Naive B cell (primary cell): ENCODE results near the gene SCNN1A. TPM values are rescaled to one million over a fixed set of nuclear protein-coding genes. Genes with fewer than 3 reads are reported as not detected.
A peak's percentile ranks its signal among the peaks of the same experiment; 100 is the strongest.

Experiments used
- ATAC-seq, 2 donors: fragments of 150-1000 bp; cut with Tn5 transposase; 2 replicates each; pipeline ENCODE4 v1.10.0; 2021; ENCODE audit warnings: low read depth in 2 of 2, mild to moderate bottlenecking in 2 of 2, moderate library complexity in 2 of 2
- DNase-seq: peaks from one replicate; pipeline ENCODE4 v3.0.0; 2022
- H3K27ac Mint-ChIP-seq, 6 donors: one replicate each; pipeline ENCODE4 v1.8.0; 2020 to 2022; ENCODE audit warnings: mild to moderate bottlenecking in 6 of 6, mixed read lengths in 6 of 6, moderate library complexity in 5 of 6, inconsistent platforms in 2 of 6
- H3K27me3 Mint-ChIP-seq, 3 donors: one replicate each; pipeline ENCODE4 v1.8.0; 2021 to 2022; ENCODE audit warnings: mixed read lengths in 3 of 3, mild to moderate bottlenecking in 1 of 3
- H3K36me3 Mint-ChIP-seq, 2 donors: one replicate each; pipeline ENCODE4 v1.8.0; 2020 to 2022; ENCODE audit warnings: mixed read lengths in 2 of 2, inconsistent platforms in 1 of 2, mild to moderate bottlenecking in 1 of 2
- H3K4me1 Mint-ChIP-seq, 3 donors: one replicate each; pipeline ENCODE4 v1.8.0; 2020 to 2022; ENCODE audit warnings: mixed read lengths in 3 of 3, inconsistent platforms in 1 of 3, mild to moderate bottlenecking in 1 of 3, moderate library complexity in 1 of 3
- H3K4me3 Mint-ChIP-seq, 8 donors: one replicate each; pipeline ENCODE4 v1.8.0; 2020 to 2022; ENCODE audit warnings: mild to moderate bottlenecking in 8 of 8, mixed read lengths in 8 of 8, moderate library complexity in 8 of 8, inconsistent platforms in 2 of 8
- H3K9me3 Mint-ChIP-seq, 7 donors: one replicate each; pipeline ENCODE4 v1.8.0; 2020 to 2022; ENCODE audit warnings: mixed read lengths in 7 of 7, mild to moderate bottlenecking in 5 of 7, inconsistent platforms in 2 of 7, moderate library complexity in 1 of 7
- polyA plus RNA-seq, 6 donors: library from polyadenylated mRNA; unstranded; fragments of 300-500 nt; fragmentation: Illumina TruSeq; gene quantifications; one replicate each; pipeline ENCODE4 v1.2.3, GENCODE V29; 2021; ENCODE audit warnings: low read depth in 6 of 6

SCNN1A gene
- polyA plus RNA-seq, 6 donors from 2014 or later, result not detected

DNA sequence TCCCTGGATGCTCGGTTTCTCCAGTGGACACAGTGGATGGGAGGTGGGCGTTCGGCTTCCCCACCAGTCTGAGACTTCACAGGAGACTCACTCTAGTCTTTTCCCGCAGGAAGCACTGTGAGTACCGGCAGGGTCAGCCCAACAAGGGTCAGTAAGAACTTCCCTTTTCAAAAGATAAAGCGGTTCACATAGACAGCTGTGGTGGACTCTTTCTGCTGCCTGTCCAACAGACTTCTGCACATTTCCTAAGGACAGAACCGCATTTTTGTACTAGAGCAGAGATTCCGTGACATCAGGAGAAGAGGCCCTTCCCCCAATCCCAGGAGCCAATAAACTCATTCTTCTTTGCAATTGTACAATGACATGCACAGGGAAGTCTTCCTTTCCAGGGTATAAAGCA is 19.0 kb upstream of the SCNN1A start:
- H3K36me3 Mint-ChIP-seq, result no peaks in the 10 kb centered on the region
- H3K27me3 Mint-ChIP-seq, result peaks cover 4 to 8% (median 5%) of the 10 kb centered on the region in 3 donors
- DNase-seq, result no peak

DNA sequence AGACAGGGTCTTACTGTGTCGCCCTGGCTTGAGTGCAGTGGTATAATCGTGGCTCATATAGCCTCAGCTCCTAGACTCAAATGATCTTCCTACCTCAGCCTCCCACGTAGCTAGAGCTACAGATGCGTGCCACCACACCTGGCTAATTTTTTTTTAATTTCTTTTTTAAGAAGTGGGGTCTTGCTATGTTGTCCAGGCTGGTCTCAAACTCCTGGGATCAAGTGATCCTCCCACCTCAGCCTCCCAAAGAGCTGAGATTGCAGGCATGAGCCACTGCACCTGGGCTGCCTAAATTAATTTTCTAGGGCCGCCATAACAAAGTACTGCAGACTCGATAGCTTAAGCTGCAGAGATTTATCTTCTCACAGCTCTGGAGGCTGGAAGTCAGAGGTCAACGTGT is 17.7 kb upstream of the SCNN1A start:
- DNase-seq (no peak), ATAC-seq (no peak)
- Mint-ChIP-seq H3K4me1 (peaks cover 0 to 2% (median 0%) of the 10 kb centered on the region in 3 donors), H3K27ac (no peak overlapping the region), H3K4me3 (no peak overlapping the region), H3K36me3 (no peaks in the 10 kb centered on the region), H3K27me3 (peaks cover 12 to 20% (median 15%) of the 10 kb centered on the region in 3 donors), H3K9me3 (no peaks in the 10 kb centered on the region)

More for the DNA sequence above, 19.0 kb upstream of the SCNN1A start:
- Mint-ChIP-seq H3K4me1 (peaks cover 0 to 2% (median 0%) of the 10 kb centered on the region in 3 donors), H3K4me3 (no peak overlapping the region), H3K27ac (no peak overlapping the region), H3K9me3 (no peaks in the 10 kb centered on the region)
- ATAC-seq, result no peak

GRCh38 chr12:6392504-6392903 is 17.1 kb upstream of the SCNN1A start:
- no peak overlapping the region for H3K27ac Mint-ChIP-seq
- H3K27me3 Mint-ChIP-seq, result peaks cover 15 to 26% (median 19%) of the 10 kb centered on the region in 3 donors
- no peak for DNase-seq
- H3K4me3 Mint-ChIP-seq, result no peak overlapping the region
- peaks cover 0 to 2% (median 0%) of the 10 kb centered on the region in 3 donors for H3K4me1 Mint-ChIP-seq
- no peak for ATAC-seq
- no peaks in the 10 kb centered on the region for H3K9me3 Mint-ChIP-seq
- no peaks in the 10 kb centered on the region for H3K36me3 Mint-ChIP-seq

DNA sequence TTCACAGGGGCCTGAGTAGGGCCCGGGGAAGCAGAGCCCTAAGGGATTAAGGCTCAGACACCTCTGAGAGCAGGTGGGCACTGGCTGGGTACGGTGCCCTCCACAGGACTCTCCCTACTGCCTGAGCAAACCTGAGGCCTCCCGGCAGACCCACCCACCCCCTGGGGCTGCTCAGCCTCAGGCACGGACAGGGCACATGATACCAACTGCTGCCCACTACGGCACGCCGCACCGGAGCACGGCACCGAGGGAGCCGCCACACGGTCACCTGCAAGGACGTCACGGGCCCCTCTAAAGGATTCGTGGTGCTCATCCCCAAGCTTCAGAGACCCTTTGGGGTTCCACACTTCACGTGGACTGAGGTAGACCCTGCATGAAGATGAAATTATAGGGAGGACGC is 15.7 kb upstream of the SCNN1A start:
- DNase-seq, result no peak
- H3K4me1 Mint-ChIP-seq, result peaks cover 0 to 2% (median 0%) of the 10 kb centered on the region in 3 donors
- H3K27ac Mint-ChIP-seq, result peak overlapping the region in 1 of 6 donors; percentile 81
- ATAC-seq, result no peak
- peaks cover 17 to 27% (median 24%) of the 10 kb centered on the region in 3 donors for H3K27me3 Mint-ChIP-seq
- H3K4me3 Mint-ChIP-seq, result no peak overlapping the region
- H3K36me3 Mint-ChIP-seq, result no peaks in the 10 kb centered on the region
- H3K9me3 Mint-ChIP-seq, result no peaks in the 10 kb centered on the region

GRCh38 chr12:6390084-6390799 is 14.9 kb upstream of the SCNN1A start:
- no peak for DNase-seq
- no peaks in the 10 kb centered on the region for H3K36me3 Mint-ChIP-seq
- H3K27me3 Mint-ChIP-seq, result peaks cover 15 to 29% (median 28%) of the 10 kb centered on the region in 3 donors
- peak overlapping the region in 1 of 6 donors; percentile 11 for H3K27ac Mint-ChIP-seq
- H3K4me3 Mint-ChIP-seq, result no peak overlapping the region
- peaks cover 0 to 2% (median 0%) of the 10 kb centered on the region in 3 donors for H3K4me1 Mint-ChIP-seq
- no peak for ATAC-seq
- no peaks in the 10 kb centered on the region for H3K9me3 Mint-ChIP-seq

DNA sequence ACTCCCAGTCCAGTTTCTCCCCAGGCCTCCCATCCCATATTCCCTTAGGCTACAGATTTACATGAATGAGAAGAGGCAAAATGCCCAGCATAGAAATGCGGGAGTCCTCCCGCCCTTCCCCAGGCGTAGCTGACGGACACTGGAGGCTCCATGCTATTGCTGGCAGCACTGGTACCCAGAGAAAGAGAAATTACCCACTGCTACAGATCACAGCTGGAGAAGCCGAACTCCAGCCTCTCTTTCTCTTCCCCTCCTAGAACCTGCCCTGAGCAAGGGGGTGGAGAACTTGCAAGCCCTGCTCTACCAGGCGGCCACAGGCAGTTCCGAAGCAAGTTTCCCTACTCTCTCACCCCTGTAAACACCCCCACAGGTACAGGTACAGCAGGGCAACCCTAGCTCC is 12.2 kb upstream of the SCNN1A start:
- ATAC-seq (no peak), DNase-seq (no peak)
- Mint-ChIP-seq H3K9me3 (no peaks in the 10 kb centered on the region), H3K4me1 (peaks cover 0 to 4% (median 2%) of the 10 kb centered on the region in 3 donors), H3K27ac (no peak overlapping the region), H3K36me3 (no peaks in the 10 kb centered on the region), H3K27me3 (peaks cover 21 to 49% (median 48%) of the 10 kb centered on the region in 3 donors), H3K4me3 (no peak overlapping the region)

- ATAC-seq, result no peak
- no peak overlapping the region for H3K4me3 Mint-ChIP-seq
- no peak for DNase-seq
- H3K9me3 Mint-ChIP-seq, result no peaks in the 10 kb centered on the region
- H3K4me1 Mint-ChIP-seq, result peaks cover 0 to 4% (median 2%) of the 10 kb centered on the region in 3 donors
- no peak overlapping the region for H3K27ac Mint-ChIP-seq
- peaks cover 29 to 60% (median 59%) of the 10 kb centered on the region in 3 donors for H3K27me3 Mint-ChIP-seq
- no peaks in the 10 kb centered on the region for H3K36me3 Mint-ChIP-seq
Measured at GRCh38 chr12:6386491-6386890, 11.1 kb upstream of the SCNN1A start.

DNA sequence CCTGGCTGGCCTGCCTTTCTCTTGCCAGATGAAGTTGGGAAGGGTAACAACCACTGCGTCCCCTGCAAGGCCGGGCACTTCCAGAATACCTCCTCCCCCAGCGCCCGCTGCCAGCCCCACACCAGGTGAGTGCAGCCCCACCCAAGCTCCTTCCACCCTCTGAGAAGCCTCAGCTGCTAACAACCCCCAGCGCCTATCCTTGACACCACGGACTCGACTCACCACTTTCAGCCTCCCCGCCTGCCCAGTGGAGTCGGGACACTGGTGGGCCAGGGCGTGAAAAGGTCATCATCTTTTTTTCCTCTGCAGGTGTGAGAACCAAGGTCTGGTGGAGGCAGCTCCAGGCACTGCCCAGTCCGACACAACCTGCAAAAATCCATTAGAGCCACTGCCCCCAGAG is 10.7 kb upstream of the SCNN1A start:
- H3K27ac Mint-ChIP-seq, result no peak overlapping the region
- DNase-seq (no peak), ATAC-seq (no peak)
- H3K4me1 Mint-ChIP-seq, result peaks cover 0 to 4% (median 2%) of the 10 kb centered on the region in 3 donors
- no peaks in the 10 kb centered on the region for H3K36me3 Mint-ChIP-seq
- H3K9me3 Mint-ChIP-seq, result no peaks in the 10 kb centered on the region
- peak overlapping the region in 1 of 8 donors; percentile 10 for H3K4me3 Mint-ChIP-seq
- H3K27me3 Mint-ChIP-seq, result peaks cover 34 to 64% (median 63%) of the 10 kb centered on the region in 3 donors

DNA sequence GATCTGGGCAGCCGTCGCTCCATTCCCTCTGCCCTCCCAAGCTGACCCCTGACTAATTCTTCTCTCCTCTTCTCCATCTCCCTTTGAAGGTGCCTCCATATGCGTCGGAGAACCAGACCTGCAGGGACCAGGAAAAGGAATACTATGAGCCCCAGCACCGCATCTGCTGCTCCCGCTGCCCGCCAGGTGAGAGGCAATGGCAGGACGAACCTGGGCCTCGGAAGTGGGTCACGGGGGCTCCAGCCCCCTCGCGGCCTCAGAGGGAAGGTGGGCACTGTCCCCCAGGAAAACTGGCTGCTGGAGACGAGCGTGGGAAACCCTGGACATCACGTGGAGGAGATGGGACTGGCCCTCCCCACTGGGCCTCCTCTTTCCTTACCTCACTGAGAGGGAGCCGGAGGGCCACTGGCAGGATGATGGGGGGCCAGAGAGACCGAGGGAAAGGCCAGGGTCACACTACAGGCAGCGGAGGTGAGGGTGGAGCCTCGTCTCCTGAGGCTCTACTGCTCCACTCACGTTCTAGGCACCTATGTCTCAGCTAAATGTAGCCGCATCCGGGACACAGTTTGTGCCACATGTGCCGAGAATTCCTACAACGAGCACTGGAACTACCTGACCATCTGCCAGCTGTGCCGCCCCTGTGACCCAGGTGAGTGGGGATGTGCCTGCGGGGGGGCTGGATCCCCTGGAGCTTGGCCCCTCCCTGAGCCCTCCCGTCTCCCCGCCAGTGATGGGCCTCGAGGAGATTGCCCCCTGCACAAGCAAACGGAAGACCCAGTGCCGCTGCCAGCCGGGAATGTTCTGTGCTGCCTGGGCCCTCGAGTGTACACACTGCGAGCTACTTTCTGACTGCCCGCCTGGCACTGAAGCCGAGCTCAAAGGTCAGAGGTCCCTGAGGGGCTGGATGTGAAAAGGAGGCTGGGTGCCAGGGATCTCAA is 9.4 kb upstream of the SCNN1A start:
- ATAC-seq, result no peak
- no peak for DNase-seq
- peaks cover 0 to 4% (median 1%) of the 10 kb centered on the region in 3 donors for H3K4me1 Mint-ChIP-seq
- H3K27me3 Mint-ChIP-seq, result peaks cover 42 to 72% (median 72%) of the 10 kb centered on the region in 3 donors
- no peaks in the 10 kb centered on the region for H3K9me3 Mint-ChIP-seq
- no peak overlapping the region for H3K27ac Mint-ChIP-seq
- H3K4me3 Mint-ChIP-seq, result peak overlapping the region in 6 of 8 donors; percentile 13 to 81 (median 44)
- no peaks in the 10 kb centered on the region for H3K36me3 Mint-ChIP-seq

DNA sequence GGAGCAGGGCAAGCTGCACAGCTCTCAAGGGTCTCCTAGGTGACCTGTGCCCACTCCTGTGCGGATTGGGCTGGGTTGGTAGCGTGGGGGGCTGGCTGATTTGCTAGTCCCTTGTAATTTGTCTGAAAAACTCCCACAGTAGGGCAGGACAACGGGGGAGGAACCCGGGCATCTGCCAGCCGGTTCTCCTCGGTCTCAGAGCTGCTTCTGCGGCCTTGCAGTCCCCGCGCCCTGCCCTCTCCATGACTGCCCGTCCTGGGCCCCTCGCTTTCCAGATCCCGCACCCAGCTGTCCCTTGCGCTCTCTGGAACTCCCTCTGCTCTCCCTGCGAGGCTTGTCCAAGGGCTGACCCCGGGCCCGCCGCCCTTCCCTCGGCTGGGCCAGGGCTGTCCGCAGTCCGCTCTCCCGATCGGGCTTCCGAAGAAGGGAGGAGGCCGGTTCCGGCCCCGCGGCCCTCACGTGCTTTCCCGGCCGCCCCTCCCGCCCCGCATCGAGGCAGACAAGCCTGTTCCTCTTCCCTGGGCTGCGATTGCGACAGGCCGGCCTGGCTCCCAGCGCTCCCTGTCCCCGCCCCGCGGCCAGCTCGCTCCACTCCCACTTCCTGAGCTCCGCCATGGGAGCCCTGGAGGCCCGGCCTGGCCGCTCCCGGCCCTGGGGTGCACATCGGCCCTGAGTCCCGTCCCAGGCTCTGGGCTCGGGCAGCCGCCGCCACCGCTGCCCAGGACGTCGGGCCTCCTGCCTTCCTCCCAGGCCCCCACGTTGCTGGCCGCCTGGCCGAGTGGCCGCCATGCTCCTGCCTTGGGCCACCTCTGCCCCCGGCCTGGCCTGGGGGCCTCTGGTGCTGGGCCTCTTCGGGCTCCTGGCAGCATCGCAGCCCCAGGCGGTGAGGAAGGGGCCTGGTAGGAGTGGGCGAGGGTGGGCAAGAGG is 8.5 kb upstream of the SCNN1A start, which contains the start of gene LTBR:
Gene LTBR, plus strand, starts transcription at position 591 of the 927 bp plus-strand sequence. Its CDS starts 197 bp downstream, at position 788.
- Mint-ChIP-seq H3K27me3 (peaks cover 41 to 77% (median 72%) of the 10 kb centered on the region in 3 donors), H3K27ac (peak within 1 kb of the TSS in 1 of 6 donors; percentile 5), H3K4me1 (peaks cover 0 to 7% (median 0%) of the 10 kb centered on the region in 3 donors), H3K36me3 (no peaks in the 10 kb centered on the region), H3K9me3 (no peaks in the 10 kb centered on the region), H3K4me3 (peak within 1 kb of the TSS; percentile 12 to 86 (median 44))
- ATAC-seq (peak; percentile 58 to 60), DNase-seq (no peak)

- peaks cover 43 to 76% (median 63%) of the 10 kb centered on the region in 3 donors for H3K27me3 Mint-ChIP-seq
- no peak overlapping the region for H3K27ac Mint-ChIP-seq
- DNase-seq, result no peak
- H3K4me3 Mint-ChIP-seq, result peak overlapping the region in 7 of 8 donors; percentile 12 to 86 (median 45)
- no peaks in the 10 kb centered on the region for H3K9me3 Mint-ChIP-seq
- H3K4me1 Mint-ChIP-seq, result peaks cover 0 to 7% (median 0%) of the 10 kb centered on the region in 3 donors
- no peak for ATAC-seq
- H3K36me3 Mint-ChIP-seq, result no peaks in the 10 kb centered on the region
Measured at GRCh38 chr12:6382982-6383381, 7.6 kb upstream of the SCNN1A start.

DNA sequence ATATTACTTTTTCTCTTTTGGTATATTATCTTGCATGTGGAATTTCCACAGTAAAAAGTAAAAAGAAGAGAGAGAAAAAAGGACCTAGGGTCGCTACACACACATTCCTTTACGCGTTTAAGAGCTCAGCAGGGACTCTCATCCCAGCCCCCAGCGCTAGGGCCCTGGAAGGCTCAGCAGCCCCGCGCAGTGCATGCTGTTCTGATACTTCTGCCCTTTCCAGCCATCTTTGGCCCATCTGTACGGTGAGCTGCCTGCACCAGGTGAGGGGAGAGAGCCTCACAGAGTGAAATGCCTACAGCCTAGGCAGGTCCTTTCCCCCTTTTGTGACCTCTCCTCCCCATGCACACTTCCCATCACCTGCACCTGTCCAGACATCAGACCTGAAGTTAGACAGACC is 7.0 kb upstream of the SCNN1A start:
- DNase-seq (no peak), ATAC-seq (no peak)
- Mint-ChIP-seq H3K36me3 (no peaks in the 10 kb centered on the region), H3K9me3 (no peaks in the 10 kb centered on the region), H3K4me3 (peak overlapping the region in 3 of 8 donors; percentile 1 to 86 (median 16)), H3K27ac (no peak overlapping the region), H3K4me1 (peaks cover 0 to 7% (median 0%) of the 10 kb centered on the region in 3 donors), H3K27me3 (peaks cover 40 to 77% (median 57%) of the 10 kb centered on the region in 3 donors)
